GM19043 (cell line): ENCODE results near the gene SLAMF9.

ENCODE experiments used
- ATAC-seq: cut with Tn5 transposase; IDR thresholded peaks from one replicate; pipeline ENCODE4 v1.9.1; 2021; ENCODE audit warnings: low read depth; ENCODE audit not compliant: unreplicated experiment

Gene SLAMF9

GRCh38 chr1:159947942-159948341 is 6.1 kb downstream of the SLAMF9 start:
- no peak for ATAC-seq

GRCh38 chr1:159946242-159947187 is 7.5 kb downstream of the SLAMF9 start:
- ATAC-seq = no peak

- ATAC-seq = peak; percentile 76
These were observed 8.4 kb downstream of the SLAMF9 start, which contains the start of gene IGSF9 for GRCh38 chr1:159945483-159946241. TSS of gene IGSF9 (minus strand) at chr1:159945613. CDS start at chr1:159943454, 2,159 bp downstream.

GRCh38 chr1:159944623-159945455 is 9.2 kb downstream of the SLAMF9 start:
- no peak for ATAC-seq

GRCh38 chr1:159943908-159944622 is 10.0 kb downstream of the SLAMF9 start:
- no peak for ATAC-seq

- no peak for ATAC-seq
These were observed 10.8 kb downstream of the SLAMF9 start for GRCh38 chr1:159943278-159943640.

- no peak for ATAC-seq
These were observed 11.3 kb downstream of the SLAMF9 start for GRCh38 chr1:159942632-159943277.

- ATAC-seq = no peak
These were observed 12.2 kb downstream of the SLAMF9 start for GRCh38 chr1:159941591-159942560.

GRCh38 chr1:159941141-159941540 is 12.9 kb downstream of the SLAMF9 start:
- no peak for ATAC-seq

GRCh38 chr1:159940006-159940620 is 13.9 kb downstream of the SLAMF9 start:
- no peak for ATAC-seq

- ATAC-seq = no peak
These were observed 14.4 kb downstream of the SLAMF9 start for GRCh38 chr1:159939678-159940002.

- no peak for ATAC-seq
These were observed 14.9 kb downstream of the SLAMF9 start for GRCh38 chr1:159938905-159939677.

GRCh38 chr1:159938211-159938852 is 15.7 kb downstream of the SLAMF9 start:
- no peak for ATAC-seq

GRCh38 chr1:159937054-159937750 is 16.8 kb downstream of the SLAMF9 start:
- no peak for ATAC-seq

GRCh38 chr1:159936273-159936904 is 17.6 kb downstream of the SLAMF9 start:
- no peak for ATAC-seq
